Measurements from ENCODE around the gene MOB2.
"Not testable (repeated sequence)": the region's sequence is repeated elsewhere in the genome, so short reads cannot be mapped to it uniquely, and the experiment has no call there.

The MOB2 gene

GRCh38 chr11:1436468-1437039, 50.0 kb downstream of the MOB2 start:
- no peak for DNase-seq (ENCODE audit: low read depth)
- no peak overlapping the region for H3K4me3 ChIP-seq (ENCODE audit: low read depth, low read length)
- no peak for TF ChIP-seq CTCF (conservative IDR thresholded peaks at IDR 0.05; ENCODE audit: low read depth, low read length)

GRCh38 chr11:1435820-1436467, 50.6 kb downstream of the MOB2 start:
- H3K4me3 ChIP-seq (ENCODE audit: low read depth, low read length), result no peak overlapping the region
- no peak for TF ChIP-seq CTCF (conservative IDR thresholded peaks at IDR 0.05; ENCODE audit: low read depth, low read length)
- DNase-seq (ENCODE audit: low read depth), result no peak

GRCh38 chr11:1435479-1435819, 51.1 kb downstream of the MOB2 start:
- H3K4me3 ChIP-seq (ENCODE audit: low read depth, low read length); DNase-seq (ENCODE audit: low read depth): not testable (repeated sequence)

GRCh38 chr11:1433977-1434640, 52.5 kb downstream of the MOB2 start:
- DNase-seq (ENCODE audit: low read depth), result no peak
- no peak for TF ChIP-seq CTCF (conservative IDR thresholded peaks at IDR 0.05; ENCODE audit: low read depth, low read length)

GRCh38 chr11:1433568-1433967, 53.0 kb downstream of the MOB2 start:
- no peak for DNase-seq (ENCODE audit: low read depth)
- TF ChIP-seq CTCF (conservative IDR thresholded peaks at IDR 0.05; ENCODE audit: low read depth, low read length), result no peak
- no peak overlapping the region for H3K4me3 ChIP-seq (ENCODE audit: low read depth, low read length)

More at GRCh38 chr11:1433977-1434640, 52.5 kb downstream of the MOB2 start:
- no peak overlapping the region for H3K4me3 ChIP-seq (ENCODE audit: low read depth, low read length)

GRCh38 chr11:1428762-1429316, 57.7 kb downstream of the MOB2 start:
- no peak for DNase-seq (ENCODE audit: low read depth)
- TF ChIP-seq CTCF (conservative IDR thresholded peaks at IDR 0.05; ENCODE audit: low read depth, low read length), result no peak
- H3K4me3 ChIP-seq (ENCODE audit: low read depth, low read length), result no peak overlapping the region

- DNase-seq (ENCODE audit: low read depth), result no peak
- TF ChIP-seq CTCF (conservative IDR thresholded peaks at IDR 0.05; ENCODE audit: low read depth, low read length), result no peak
Observed at GRCh38 chr11:1425439-1425838, 61.1 kb downstream of the MOB2 start.

More at GRCh38 chr11:1425439-1425838, 61.1 kb downstream of the MOB2 start:
- no peak overlapping the region for H3K4me3 ChIP-seq (ENCODE audit: low read depth, low read length)
